Measurements from ENCODE around the gene TMEM203. TPM values are rescaled to one million over a fixed set of nuclear protein-coding genes. Genes with fewer than 3 reads are reported as not detected.
"Not testable (repeated sequence)": the region's sequence is repeated elsewhere in the genome, so short reads cannot be mapped to it uniquely, and the experiment has no call there.

TMEM203 gene
- total RNA-seq, 1 donor from 2014 or later = 24.3 TPM

DNA sequence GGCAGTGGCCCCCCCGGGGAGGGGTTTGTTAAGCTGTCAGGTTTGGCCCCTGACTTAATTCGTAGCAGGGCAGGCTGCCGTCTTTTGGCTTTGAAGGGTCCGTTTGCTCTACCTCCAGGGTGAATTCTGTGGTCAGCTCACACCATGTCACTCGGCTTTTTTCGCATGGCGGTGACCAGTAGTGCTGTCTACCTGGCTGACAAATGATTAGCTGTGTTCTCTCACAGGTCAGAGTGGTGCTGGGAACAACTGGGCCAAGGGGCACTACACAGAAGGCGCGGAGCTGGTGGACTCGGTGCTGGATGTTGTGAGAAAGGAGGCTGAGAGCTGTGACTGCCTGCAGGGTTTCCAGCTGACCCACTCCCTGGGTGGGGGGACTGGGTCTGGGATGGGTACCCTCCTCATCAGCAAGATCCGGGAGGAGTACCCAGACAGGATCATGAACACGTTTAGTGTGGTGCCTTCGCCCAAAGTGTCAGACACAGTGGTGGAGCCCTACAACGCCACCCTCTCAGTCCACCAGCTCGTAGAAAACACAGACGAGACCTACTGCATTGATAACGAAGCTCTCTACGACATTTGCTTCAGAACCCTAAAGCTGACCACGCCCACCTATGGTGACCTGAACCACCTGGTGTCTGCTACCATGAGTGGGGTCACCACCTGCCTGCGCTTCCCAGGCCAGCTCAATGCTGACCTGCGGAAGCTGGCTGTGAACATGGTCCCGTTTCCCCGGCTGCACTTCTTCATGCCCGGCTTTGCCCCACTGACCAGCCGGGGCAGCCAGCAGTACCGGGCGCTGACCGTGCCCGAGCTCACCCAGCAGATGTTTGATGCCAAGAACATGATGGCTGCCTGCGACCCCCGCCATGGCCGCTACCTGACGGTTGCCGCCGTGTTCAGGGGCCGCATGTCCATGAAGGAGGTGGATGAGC, 37.1 kb upstream of the TMEM203 start:
- DNase-seq (ENCODE audit: extremely low read depth, low read depth, low spot score) = no peak

DNA sequence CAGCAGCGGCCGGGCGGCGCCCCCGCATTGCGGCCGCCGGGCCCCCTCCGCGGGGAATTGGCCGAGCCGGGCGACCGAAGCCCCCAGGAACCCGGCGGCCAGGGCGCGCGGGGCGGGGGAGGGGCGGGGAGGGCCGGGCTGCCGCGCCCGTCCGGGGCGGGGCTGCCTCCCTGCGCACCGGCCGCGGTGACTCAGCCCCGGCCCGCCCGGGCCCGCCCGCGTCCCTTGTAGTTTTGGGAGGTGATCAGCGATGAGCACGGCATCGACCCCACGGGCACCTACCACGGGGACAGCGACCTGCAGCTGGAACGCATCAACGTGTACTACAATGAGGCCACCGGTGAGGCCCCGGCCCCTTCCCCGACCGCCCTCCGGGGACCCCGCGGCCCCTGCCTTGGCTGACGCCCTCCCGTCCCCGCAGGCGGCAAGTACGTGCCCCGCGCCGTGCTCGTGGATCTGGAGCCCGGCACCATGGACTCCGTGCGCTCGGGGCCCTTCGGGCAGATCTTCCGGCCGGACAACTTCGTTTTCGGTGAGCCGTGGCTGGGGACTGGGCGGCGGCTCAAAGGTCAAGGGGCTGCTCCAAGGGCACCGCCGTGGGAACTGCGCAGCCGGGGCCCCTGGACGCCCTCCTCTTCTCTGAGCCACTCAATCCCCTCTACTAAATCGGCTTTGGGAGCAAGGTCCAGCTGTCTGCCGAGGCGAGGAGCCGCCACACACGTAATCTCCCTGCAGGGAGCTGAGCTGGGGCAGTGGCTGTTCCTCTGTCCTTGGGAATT, 36.2 kb upstream of the TMEM203 start:
- DNase-seq (ENCODE audit: extremely low read depth, low read depth, low spot score) = no peak

- peak; percentile 97 for DNase-seq (ENCODE audit: extremely low read depth, low read depth, low spot score)
These were observed 35.5 kb upstream of the TMEM203 start, which contains the start of gene TUBB4B for GRCh38 chr9:137240841-137241489. Gene TUBB4B (plus strand): TSS chr9:137241287. CDS start chr9:137241361, 74 bp downstream.

DNA sequence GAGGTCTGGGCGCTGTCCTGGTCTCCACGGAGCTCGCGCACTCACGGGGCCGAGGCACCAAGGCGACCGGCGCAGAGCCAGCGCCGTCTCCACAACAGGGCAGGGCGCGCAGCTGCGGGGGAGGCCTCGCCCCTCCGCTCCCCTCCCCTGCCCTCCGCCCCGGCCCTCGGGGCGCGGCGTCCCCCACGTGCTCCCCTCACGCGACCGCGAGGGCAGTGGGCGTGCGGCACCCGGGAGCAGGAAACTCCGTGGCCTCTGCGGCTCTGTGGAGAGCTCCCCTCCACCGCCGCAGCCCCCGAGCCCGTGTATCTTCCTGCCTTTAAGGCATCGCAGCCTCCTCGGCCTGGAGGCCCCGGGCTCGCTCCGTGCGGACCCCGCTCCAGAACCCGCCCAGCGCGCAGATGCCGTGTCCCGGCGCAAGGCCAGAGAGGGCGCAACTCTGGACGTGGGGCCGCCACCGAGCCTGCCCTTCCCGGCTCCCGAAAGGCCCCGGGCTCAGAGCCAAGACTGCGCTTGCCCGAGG, 34.9 kb upstream of the TMEM203 start:
- DNase-seq (ENCODE audit: extremely low read depth, low read depth, low spot score) = no peak

GRCh38 chr9:137239541-137240200, 34.2 kb upstream of the TMEM203 start:
- DNase-seq (ENCODE audit: extremely low read depth, low read depth, low spot score) = not testable (repeated sequence)

DNA sequence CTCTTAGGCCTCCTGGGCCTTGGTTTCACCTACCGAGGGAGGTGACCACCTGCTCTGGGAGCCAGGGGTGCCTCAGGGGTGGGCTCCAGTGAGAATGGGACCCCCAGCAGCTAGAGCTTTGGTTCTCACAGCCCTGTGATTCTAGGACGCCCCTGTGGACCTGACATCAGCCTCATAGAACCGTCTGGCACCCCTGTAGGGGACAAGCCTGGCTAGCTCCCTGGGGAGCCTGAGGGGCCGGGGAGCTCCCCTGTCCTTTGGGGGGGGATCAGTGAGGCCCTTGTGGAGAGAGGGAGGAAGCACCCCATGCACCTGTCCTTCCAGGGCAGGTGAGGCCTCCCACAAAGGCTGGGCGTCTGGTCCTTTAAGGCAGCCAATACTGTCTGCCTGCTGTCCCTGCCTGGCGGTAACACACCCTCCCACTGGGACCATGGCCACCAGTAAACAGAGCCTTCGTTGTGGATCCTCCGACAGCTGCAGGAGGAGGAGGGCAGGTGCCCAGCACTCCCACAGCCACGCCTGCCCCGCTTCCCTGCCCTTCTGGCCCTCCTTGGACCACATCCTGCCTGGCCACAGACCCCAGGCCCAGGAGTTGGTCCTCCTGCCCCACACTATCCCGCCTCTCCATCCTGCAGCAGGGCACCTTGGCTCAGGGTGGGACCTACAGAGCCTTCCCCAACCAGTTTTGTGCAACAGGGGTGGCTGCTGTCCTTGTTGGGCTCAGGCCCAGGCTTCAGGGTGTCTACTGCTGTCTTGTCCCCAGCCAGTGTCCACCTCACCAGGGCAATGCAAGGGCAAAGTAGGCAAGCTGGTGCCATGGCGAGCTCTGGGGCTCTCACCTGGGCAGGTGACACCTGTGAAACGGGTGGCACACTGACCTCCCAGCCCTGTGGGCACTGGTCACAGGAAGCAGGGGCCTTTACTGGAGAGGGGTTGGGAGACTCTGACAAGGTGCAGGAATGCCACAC, 32.6 kb upstream of the TMEM203 start:
- DNase-seq (ENCODE audit: extremely low read depth, low read depth, low spot score) = no peak

DNA sequence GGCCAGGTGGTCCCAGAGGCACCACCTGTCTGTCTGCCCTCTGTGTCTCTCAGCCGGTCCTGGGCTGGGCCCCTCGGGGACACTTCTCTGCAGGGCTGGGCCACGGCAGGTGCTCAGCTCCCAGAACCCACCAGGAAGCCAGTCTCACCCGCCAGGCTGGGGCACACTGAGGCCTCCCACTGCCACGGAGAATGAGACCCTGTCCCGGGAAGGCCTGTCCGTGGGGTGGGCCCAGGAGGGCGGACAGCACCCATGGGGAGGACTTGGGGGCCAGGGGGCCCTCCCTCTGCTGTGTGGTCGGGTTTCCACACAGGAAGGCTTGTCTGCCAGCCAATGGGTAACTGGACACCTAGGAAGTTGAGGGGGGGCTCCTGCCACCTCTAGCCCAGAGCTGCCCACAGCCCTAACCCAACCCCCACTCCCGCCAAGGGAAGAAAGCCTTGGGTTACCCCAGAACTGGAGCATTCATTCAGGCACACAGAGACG, 31.5 kb upstream of the TMEM203 start:
- DNase-seq (ENCODE audit: extremely low read depth, low read depth, low spot score) = no peak

DNA sequence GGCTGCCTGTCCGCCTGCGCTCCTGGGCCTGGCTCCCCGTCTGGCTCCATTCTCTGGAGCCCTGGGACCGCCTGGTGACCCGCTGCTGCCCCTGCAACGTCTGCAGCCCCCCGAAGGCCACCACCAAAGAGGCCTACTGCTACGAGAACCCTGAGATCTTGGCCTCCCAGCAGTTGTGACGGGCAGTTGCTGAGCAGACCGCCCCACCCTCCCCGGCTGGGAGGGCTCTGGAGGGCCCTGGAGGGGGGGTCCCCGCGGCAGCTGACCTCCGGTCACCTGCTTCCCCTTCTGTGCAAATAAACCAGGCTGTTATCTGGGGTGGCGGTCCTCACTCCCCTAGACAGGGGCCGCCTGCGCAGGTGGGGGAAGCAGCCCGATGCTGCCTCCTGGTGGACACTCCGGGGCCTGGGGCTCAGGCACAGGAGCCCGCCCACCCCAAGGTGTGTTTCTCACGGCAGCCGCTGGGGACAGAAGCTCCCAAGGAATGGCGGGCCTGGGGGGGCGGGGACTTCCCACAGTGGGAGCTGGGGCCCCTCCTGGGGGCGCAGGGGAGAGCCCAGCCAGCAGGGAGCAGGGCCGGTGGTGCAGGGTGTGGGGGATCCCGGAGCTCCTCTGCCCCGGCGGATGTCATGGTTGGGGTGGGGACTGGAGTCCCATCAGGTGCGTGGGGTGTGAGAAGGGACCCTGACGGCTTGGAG, 30.9 kb upstream of the TMEM203 start:
- no peak for DNase-seq (ENCODE audit: extremely low read depth, low read depth, low spot score)

GRCh38 chr9:137235424-137236237, 30.2 kb upstream of the TMEM203 start:
- DNase-seq (ENCODE audit: extremely low read depth, low read depth, low spot score) = no peak

DNA sequence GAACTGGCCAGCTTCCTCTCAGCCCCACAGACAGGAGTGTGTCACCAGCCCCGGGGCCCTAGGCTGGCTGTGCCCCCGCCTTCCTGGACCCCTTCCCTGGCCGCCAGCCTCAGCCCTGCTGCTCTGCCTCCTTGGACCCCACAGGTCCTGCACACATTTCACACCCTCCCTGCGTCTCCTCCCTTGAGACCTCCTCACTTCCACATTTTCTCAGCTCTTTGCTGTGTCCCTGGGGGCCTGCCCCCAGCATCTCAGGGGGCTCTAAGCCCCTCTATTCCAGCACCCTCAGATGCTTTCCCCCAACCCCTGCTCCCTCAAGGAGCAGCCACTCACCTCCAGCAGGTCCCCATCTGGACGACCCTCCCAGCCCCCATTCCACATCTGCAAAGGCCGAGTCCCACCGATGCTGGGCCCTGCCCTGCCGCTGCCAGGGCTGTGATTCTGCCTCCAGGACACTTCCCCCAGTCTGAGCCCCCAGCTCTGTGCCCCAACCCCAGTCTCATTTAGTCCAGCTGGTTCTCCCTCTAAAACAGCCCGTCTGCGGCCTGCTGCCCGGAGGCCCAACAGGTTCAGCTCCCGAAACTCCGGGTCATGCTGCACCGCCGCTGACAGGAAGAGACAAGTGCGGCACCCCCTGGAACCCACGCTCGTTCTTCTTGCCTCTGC, 29.4 kb upstream of the TMEM203 start:
- no peak for DNase-seq (ENCODE audit: extremely low read depth, low read depth, low spot score)

GRCh38 chr9:137234055-137234697, 28.7 kb upstream of the TMEM203 start:
- DNase-seq (ENCODE audit: extremely low read depth, low read depth, low spot score) = no peak

DNA sequence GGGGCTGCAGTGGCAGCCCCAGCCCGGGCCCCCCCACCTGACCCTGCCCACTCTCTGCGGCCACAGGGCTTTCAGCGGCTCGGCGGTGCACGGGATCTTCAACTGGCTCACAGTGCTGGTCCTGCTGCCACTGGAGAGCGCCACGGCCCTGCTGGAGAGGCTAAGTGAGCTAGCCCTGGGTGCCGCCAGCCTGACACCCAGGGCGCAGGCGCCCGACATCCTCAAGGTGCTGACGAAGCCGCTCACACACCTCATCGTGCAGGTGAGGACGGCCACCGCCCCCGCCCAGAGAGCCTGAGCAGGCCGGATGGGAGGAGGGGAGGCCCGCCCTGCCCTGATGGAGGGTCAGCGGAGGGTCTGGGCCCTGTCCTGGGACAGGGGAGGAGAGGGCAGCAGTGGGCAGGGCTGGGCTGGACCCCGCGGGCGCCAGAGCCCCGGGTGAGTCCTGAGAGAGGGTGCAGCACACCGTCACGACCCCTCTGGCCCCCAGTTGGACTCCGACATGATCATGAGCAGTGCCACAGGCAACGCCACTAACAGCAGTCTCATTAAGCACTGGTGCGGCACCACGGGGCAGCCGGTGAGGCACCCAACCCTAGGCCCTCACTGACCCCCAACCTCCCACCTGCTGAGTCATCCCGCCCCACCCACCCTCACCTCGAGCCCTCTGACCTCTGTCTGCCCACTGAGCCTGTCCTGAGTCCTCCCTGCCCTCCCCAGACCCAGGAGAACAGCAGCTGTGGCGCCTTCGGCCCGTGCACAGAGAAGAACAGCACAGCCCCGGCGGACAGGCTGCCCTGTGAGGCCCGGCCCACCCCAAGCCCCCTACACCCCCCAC, 27.9 kb upstream of the TMEM203 start:
- no peak for DNase-seq (ENCODE audit: extremely low read depth, low read depth, low spot score)

DNA sequence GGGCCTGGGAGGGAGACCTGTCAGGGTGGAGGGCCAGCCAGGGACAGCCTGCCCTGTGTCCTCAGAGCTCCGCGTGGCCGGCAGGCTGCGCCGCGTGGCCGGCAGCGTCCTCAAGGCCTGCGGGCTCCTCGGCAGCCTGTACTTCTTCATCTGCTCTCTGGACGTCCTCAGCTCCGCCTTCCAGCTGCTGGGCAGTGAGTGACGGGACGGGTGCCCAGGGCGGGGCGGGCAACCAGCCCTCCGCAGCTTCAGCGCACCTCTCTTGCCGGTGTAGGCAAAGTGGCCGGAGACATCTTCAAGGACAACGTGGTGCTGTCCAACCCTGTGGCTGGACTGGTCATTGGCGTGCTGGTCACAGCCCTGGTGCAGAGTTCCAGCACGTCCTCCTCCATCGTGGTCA, 27.1 kb upstream of the TMEM203 start:
- no peak for DNase-seq (ENCODE audit: extremely low read depth, low read depth, low spot score)

DNA sequence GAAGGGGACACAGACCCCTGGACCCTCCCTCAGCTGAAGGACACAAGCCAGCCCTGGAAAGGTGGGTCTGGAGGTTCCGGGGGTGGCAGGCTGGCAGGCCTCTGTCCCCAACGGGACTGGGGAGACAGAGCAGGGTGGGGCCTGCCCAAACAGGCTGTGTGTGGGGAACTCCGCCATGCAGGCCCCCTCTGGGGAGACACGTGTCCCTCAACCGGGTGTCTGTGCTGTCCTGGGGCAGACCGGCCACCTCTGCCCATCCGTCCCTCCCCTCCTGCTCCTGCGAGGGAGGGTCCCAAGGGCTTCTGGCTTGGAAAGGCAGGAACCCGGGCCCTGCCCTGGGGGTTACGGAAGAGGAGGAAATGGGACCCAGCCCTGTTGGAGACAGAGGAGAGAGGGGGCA, 26.7 kb upstream of the TMEM203 start:
- no peak for DNase-seq (ENCODE audit: extremely low read depth, low read depth, low spot score)

GRCh38 chr9:137231372-137232039, 26.1 kb upstream of the TMEM203 start:
- no peak for DNase-seq (ENCODE audit: extremely low read depth, low read depth, low spot score)
